Smooth muscle cell of the brain vasculature (primary cell): Measurements from ENCODE around the gene STX12.
"Not testable (repeated sequence)": the region's sequence is repeated elsewhere in the genome, so short reads cannot be mapped to it uniquely, and the experiment has no call there.

Source experiments
- DNase-seq: peaks from one replicate; pipeline ENCODE4 v3.0.0-alpha.2; 2012; ENCODE audit warnings: low read depth, low spot score

Gene STX12

DNA sequence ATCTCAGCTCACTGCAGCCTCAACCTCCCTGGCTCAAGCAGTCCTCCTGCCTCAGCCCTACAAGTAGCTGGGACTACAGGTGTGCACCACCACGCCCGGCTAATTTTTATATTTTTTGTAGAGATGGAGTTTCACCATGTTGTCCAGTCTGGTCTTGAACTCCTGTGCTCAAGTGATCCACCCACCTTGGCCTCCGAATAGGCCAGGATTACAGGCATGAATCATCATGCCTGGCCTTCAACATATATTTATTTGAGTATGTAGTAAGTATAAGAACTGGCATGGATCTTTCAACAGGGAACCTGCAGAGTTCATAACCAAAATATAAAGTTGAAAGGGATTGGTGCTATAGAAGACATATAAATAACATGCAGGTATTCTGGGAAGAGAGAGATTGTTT is 2.3 kb downstream of the STX12 start:
- DNase-seq, result not testable (repeated sequence)

DNA sequence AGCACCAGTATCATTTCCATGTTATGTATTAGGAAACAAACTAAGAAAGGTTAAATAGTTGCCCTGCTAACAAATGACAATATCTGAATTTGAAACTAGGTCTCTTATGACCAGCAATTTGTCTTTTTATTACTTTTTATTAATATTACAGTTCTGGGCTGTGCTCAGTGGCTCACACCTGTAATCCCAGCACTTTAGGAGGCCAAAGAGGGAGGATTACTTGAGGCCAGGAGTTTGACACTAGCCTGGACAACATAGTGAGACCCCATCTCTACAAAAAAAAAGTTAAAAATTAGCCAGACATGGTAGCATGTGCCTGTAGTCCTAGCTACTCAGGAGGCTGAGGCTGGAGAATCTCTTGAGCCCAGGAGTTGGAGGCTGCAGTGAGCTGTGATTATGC is 3.3 kb downstream of the STX12 start:
- DNase-seq, result not testable (repeated sequence)

DNA sequence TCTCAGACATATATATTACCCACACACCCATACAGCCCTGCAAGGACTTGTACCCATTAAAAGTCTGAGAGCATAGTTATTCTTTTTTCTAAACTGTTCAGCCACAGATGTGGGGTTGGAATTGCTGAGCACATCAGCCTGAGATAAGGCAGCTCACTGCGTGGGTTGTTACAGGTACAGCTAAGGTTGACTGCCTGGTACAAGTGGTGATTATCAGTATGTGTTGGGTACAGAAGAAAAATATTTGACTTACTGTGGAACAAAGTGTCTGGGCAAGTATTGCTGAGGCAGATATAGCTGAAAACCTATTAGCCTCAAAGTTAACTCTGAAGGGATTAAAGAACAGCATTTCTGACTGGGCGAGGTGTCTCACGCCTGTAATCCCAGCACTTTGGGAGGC is 5.0 kb downstream of the STX12 start:
- no peak for DNase-seq

DNA sequence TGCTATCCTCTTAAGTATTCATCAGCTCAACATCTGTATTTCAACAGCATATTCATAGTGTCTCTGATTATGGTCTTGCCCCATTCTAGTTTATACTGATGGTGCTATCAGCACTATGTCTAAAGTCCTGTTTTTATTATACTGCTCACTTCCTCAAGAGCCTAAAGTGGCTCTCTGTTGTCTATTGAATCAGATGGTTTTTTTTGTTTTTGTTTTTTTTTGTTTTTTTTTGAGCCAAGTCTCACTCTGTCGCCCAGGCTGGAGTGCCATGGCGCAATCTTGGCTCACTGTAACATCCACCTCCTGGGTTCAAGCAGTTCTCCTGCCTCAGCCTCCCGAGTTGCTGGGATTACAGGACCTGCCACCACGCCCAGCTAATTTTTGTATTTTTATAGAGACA is 6.1 kb downstream of the STX12 start:
- DNase-seq, result no peak

DNA sequence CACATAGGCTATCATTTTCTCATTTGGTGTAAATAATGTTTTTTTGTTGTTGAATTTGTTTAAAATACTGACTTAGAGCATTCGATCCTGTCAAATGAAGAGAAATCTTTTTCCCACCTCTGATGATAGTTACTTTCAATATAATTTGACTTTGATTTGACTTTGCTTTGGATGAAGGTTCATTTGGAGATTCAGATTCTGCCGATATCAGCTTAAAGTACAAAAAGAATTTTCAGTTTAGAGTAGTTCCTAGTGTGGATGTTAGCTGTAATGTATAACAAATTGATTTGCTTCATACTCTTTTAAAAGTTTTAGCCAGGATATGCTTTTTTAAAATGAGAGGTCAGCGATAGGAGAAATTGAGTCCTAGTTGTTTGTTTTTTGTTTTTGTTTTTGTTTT is 9.9 kb downstream of the STX12 start:
- no peak for DNase-seq

DNA sequence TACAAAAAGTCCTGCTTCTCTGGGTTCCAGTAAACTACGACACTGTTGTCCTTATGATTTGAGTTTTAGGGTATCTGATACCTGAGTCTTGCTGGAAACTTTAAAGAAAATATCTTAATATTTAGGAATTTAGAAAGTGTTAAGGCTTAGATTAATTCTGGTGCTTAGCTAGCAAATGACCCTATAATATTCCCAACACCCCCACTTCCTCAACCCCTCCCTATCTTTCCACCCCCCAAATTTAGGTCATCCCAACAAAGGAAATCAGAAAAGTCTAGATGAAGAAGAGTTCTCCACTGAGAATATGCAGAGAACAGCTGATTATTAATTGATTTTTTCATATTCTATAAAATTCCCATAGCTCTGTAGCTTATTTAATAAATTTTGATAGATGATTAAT is 11.7 kb downstream of the STX12 start:
- DNase-seq, result no peak

DNA sequence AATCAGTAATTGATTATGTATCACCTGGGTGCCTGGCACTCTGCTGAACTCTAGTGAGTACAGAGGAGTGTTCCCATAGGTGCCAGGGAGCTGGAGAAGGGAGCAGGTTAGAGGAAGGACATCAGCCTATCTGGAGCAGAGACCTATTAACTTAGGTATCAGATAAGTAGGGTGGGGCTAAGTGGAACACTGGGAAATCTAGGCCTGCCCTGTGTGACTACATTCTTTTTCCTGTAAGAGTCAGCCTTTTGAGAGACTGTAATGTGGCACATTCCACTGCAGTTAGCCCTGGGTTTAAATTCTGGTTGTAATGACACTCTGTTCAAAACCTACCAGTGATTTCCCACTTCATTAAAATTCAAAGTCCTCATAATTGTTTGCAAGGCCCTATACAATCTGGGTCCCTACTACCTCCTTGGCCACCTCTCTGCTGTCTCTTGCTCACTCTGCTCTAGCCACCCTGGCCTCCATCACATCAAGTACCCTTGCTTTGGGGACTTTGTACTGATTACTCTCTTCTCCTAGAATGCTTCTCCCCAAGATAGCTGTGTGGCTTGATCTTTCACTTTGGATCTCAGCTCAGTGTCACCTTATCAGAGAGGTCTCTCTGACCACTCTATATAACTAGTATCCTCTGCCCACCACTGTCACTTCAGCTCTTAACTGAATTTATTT is 12.9 kb downstream of the STX12 start:
- DNase-seq, result no peak

DNA sequence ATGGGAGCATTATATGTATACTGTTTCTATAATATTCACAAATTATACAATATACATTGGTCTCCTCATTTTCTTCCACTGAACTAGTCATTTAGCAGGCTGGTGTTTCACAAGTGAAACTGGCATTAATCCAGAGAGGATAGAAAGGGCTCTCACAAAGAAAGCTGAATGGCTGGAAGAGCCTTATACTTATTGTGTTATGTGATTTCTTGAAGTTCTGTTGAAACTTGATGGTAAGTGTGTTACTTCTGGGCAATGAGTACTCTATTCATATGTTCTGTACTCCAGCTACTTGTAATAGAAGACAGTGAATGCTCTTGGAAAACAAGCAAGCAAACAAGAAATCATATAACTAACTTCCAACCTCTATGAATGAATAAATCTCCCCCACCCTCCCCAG is 14.9 kb downstream of the STX12 start:
- DNase-seq, result no peak

DNA sequence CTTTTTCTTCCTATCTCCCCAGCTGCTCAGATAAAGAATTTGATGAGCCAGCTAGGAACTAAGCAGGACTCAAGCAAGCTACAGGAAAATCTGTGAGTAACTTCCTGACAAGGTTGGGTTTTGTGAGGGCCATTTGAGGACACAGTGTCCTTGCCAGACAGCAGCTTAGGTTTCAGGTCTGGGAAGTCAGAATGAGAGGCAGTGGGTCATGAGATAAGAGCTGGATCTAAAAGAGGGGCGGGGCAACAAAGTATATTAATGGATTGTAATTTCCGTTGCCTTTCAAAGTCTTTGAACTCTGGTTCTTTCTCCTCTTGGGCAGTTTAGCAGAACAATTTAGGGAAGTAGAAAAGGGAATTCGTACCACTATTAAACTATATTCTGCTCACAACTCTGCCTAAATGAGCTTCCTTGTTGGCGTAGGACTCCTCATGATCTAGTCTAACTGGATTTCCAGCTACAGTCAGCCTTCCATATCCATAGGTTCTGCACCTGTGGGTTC is 16.6 kb downstream of the STX12 start:
- DNase-seq, result no peak

DNA sequence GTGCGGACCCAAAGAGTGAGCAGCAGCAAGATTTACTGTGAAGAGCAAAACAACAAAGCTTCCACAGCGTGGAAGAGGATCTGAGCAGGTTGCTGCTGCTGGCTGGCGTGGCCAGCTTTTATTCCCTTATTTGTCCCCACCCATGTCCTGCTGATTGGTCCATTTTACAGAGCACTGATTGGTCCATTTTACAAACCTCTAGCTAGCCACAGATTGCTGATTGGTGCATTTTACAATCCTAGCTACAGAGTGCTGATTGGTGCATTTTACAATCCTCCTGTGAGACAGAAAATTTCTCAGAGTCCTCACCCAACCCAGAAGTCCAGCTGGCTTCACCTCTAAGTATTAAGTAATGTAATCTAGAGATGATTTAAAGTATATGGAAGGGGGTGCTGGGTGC is 17.3 kb downstream of the STX12 start:
- not testable (repeated sequence) for DNase-seq

DNA sequence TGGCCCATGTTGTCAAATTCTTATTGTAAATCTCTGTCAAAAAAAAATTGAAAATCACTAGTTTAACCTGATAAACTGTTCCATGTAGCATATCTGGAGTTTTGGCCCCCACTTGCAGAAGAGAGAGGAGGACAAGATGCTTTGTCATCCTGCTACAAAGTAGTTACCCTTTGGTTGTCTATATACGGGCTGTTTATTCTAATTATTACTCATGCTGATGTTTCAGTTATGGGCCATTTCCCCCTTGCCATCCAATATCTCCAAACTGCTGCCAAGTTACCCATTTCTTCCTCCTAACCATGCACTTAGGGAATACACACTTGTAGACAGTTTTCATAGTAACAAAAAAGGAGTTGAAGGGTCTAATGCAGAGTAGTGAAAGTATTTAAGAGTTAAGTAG is 22.6 kb downstream of the STX12 start:
- no peak for DNase-seq

DNA sequence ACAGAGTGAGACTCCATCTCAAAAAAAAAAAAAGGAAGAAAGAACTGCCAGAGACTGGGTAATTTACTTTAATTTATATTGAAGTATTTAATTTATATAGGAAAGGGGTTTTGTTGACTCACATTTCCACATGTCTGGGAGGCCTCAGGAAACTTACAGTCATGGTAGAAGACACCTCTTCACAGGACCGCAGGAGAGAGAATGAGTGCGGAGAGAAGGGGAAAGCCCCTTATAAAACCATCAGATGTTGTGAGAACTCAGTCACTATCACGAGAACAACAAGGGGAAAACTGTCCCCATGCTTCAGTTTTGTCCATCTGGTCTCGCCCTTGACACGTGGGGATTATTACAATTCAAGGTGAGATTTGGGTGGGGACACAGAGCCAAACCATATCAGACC is 31.8 kb downstream of the STX12 start:
- no peak for DNase-seq

DNA sequence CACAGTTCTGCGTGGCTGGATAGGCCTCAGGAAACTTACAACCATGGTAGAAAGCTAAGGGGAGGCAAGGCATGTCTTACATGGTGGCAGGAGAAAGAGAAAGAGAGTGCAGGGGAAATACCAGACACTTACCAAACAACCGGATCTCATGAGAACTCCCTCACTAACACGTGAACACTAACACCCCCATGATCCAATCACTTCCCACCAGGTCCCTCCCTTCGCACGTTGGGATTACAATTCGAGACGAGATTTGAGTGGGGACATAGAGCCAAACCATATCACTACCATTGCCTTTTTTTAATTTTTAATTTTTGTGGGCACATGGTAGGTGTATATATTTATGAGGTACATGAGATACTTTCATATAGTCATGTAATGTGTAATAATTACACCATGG is 33.7 kb downstream of the STX12 start:
- no peak for DNase-seq

DNA sequence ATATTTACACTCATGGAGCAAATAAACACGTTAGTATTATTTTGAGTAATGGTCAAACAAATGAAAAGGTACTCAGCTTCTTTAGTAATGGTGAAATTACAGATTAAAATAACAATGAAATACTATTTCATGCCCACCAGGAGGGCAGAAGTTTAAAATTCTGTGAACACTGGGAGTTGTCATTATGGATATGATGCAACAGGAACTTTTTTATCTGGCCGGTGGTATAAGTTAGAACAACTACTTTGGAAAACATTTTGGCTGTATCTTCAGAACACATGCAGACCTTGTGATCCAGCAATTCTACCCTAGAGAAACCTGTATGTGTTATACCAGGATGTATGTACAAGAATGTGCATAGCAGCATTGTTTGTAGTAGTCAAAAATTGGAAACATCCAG is 34.4 kb downstream of the STX12 start:
- DNase-seq, result no peak

DNA sequence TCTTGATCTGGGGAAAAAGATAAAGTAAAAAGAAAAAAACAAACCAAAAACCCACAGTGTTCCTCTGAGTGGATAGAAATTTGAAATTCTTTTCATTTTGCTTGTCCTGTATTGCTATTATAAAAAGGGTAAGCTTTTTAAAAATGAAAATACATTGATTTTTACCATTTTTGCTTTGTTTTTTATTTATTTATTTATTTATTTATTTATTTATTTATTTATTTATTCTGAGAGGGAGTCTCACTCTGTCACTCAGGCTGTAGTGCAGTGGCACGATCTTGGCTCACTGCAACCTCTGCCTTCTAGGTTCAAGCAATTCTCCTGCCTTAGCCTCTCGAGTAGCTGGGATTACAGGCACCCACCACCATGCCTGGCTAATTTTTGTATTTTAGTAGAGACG is 35.1 kb downstream of the STX12 start:
- DNase-seq, result not testable (repeated sequence)

DNA sequence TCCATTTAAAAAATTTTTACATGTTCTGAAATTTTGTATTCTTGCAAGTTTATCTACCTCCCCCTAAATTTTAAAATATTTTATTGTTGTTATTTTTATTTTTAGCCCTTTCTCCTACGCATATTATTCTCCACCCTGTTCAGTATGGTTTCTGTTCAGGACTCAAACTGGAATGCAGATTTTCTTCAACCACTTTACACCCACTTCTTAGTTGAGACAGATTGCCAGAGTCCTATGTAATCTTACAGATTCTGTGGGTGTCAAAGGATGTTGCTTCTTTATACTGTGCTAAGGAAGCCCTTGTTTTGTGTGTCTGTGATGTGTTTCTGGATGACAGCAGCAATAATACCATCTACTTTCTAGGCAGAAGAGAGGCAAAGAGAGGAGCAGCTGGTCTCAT is 36.9 kb downstream of the STX12 start:
- DNase-seq, result no peak

DNA sequence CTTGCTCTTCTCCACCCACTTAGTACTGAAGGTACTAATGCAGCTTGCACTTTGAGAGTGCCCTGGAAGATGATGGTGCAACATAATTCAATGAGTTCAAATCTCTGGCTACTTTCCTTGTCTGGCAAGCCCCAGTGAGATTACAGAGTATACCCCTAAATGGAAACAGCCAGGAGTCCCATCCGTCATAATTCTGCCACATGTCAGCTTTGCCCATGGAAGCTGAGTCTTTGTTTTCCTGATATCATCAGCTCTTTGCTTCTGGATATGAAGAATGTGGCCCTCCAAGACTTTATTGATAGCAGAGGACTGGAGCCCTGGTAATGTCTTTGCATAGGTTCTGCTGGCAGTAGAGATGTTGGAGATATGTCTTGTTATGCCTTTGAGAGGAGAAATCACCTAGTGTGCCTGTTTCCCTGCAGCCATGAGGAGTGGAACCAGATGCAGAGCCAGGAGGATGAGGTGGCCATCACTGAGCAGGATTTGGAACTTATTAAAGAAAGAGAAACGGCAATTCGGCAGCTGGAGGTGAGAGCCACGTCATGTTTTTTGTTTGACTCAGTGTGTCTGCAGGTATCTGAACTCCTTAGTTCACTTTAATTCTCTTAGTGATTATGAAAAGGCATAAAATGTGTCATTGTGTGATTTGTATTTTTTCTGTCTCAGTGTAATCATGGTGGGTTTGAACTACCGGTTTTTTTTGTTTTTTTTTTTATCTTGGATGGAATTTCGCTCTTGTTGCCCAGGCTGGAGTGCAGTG is 38.9 kb downstream of the STX12 start:
- no peak for DNase-seq

DNA sequence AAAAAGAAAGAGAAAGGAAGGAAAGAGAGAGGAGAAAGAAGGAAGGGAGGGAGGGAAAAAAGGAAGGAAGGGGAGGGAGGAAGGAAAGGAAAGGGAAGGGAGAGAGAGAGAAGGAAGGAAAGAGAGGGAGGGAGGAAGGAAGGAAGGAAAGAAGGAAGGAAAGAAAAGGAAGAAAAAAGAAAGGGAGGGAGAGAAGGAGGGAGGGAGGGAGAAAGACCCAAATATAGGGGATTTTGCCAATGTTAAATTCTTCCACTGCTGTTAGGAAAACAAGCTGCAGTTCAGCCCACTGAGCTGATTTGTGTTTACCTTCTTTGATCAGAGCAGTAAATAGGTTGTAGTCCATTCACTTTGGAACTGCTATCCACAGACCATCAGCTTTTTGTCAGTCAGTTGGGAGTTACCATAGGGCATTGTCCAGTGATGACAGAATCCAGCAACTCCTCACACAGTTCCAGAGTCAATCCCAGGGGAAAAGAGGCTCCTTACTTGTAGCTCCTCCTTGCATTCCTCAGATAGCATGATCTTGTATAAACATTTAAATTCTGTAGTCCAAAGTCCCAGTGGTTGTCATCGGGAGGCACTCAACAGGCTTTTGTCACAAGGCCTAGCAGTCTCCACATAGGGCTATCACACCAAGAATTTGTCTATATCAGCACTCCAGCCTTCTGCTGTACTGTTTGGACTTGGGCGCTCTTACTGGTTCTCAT is 44.1 kb downstream of the STX12 start:
- DNase-seq, result peak; percentile 23

DNA sequence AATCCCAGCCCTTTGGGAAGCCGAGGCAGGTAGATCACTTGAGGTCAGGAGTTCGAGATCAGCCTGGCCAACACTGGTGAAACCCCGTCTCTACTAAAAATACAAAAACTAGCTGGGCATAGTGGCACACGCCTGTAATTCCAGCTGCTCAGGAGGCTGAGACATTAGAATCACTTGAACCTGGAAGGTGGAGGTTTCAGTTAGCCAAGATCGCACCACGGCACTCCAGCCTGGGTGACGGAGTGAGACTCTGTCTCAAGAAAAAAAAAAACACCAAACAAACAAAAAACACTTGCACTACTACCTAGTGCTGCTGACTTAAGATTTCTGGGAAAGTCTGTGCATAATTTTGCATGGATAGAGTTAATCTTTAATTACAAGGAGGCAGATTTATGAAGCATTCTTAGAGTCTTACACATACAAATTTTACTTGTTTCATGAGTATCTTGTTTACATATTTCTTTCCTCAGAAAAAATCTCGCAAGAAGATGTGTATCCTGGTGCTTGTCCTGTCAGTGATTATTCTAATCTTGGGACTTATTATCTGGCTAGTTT is 48.8 kb downstream of the STX12 start:
- DNase-seq, result no peak

DNA sequence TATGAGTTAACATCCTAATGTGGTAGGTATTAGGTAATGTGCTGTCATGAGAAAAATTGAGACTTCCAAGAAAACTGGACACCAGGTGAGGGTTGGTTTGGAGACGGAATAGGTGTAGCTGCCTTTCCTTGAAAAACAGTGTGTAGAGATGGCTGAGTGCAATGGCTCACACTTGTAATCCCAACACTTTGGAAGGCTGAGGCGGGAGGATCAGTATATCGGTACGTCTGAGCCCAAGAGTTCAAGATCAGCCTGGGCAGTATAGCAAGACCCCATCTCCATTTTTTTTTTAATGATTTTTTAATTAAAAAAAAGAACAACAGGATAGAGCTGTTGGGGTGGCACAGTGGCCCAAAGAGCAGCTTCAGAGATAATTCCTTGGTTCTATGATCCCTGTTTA is 50.8 kb downstream of the STX12 start:
- DNase-seq, result no peak

DNA sequence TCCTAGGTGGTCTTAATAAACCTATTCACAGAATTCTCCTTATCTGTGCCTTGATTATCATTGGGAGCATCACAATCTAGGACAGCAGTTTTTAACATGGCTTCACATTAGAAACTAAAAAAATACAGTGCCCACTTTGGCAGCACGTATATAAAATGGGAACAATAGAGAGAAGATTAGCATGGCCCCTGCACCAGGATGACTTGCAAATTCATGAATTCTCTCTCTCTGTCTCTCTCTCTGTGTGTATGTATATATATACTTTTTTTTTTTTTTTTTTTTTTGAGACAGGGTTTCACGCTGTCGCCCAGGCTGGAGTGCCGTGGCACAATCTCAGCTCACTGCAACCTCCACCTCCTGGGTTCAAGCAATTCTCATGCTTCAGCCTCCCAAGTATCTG is 51.4 kb downstream of the STX12 start:
- no peak for DNase-seq

DNA sequence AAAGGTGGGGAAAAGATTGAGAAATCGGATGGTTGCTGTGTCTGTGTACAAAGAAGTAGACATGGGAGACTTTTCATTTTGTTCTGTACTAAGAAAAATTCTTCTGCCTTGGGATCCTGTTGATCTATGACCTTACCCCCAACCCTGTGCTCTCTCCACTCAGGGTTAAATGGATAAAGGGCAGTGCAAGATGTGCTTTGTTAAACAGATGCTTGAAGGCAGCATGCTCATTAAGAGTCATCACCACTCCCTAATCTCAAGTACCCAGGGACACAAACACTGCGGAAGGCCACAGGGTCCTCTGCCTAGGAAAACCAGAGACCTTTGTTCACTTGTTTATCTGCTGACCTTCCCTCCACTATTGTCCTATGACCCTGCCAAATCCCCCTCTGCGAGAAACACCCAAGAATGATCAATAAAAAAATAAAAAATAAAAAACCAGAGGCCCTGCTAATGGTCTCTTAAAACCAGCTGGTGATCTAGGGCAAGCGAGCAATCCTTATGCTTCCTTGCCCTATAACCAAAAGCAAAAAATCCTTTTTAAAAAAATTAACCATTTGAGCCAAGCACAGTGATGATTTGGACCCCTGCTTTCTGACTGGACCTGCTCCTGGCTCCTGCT is 56.4 kb downstream of the STX12 start:
- DNase-seq, result not testable (repeated sequence)
